SK-N-DZ (cell line): ENCODE results near the gene TCOF1.

Experiments
- DNase-seq: peaks from one replicate; pipeline ENCODE4 v3.0.0-alpha.2; 2015; ENCODE audit warnings: low spot score

The TCOF1 gene

GRCh38 chr5:150322202-150322601, 35.3 kb upstream of the TCOF1 start:
- no peak for DNase-seq

GRCh38 chr5:150323092-150323491, 34.4 kb upstream of the TCOF1 start:
- DNase-seq = no peak

- DNase-seq = no peak
Measured at GRCh38 chr5:150323819-150324218, 33.7 kb upstream of the TCOF1 start.

GRCh38 chr5:150325426-150325825, 32.1 kb upstream of the TCOF1 start:
- DNase-seq = no peak

GRCh38 chr5:150326707-150327106, 30.8 kb upstream of the TCOF1 start:
- no peak for DNase-seq

GRCh38 chr5:150327139-150327538, 30.4 kb upstream of the TCOF1 start:
- DNase-seq = no peak

GRCh38 chr5:150328515-150328914, 29.0 kb upstream of the TCOF1 start:
- DNase-seq = no peak

- no peak for DNase-seq
Measured at GRCh38 chr5:150329038-150329437, 28.5 kb upstream of the TCOF1 start.

GRCh38 chr5:150329881-150330876, 27.3 kb upstream of the TCOF1 start:
- no peak for DNase-seq

- no peak for DNase-seq
Measured at GRCh38 chr5:150333400-150333799, 24.1 kb upstream of the TCOF1 start.

- no peak for DNase-seq
Measured at GRCh38 chr5:150335778-150336177, 21.7 kb upstream of the TCOF1 start.

GRCh38 chr5:150338546-150338945, 19.0 kb upstream of the TCOF1 start:
- no peak for DNase-seq

- DNase-seq = no peak
Measured at GRCh38 chr5:150339165-150339564, 18.3 kb upstream of the TCOF1 start.

- no peak for DNase-seq
Measured at GRCh38 chr5:150339841-150340240, 17.7 kb upstream of the TCOF1 start.

- DNase-seq = no peak
Measured at GRCh38 chr5:150340614-150341255, 16.8 kb upstream of the TCOF1 start.

GRCh38 chr5:150341331-150341730, 16.2 kb upstream of the TCOF1 start:
- DNase-seq = no peak

GRCh38 chr5:150341989-150342388, 15.5 kb upstream of the TCOF1 start:
- DNase-seq = no peak

- no peak for DNase-seq
Measured at GRCh38 chr5:150342583-150342982, 14.9 kb upstream of the TCOF1 start.

GRCh38 chr5:150343994-150344631, 13.4 kb upstream of the TCOF1 start:
- DNase-seq = no peak

- peak; percentile 52 for DNase-seq
Measured at GRCh38 chr5:150345716-150346115, 11.8 kb upstream of the TCOF1 start.

GRCh38 chr5:150346592-150346991, 10.9 kb upstream of the TCOF1 start:
- DNase-seq = no peak

GRCh38 chr5:150347003-150347402, 10.5 kb upstream of the TCOF1 start:
- DNase-seq = no peak
